ENCODE data around the gene CPEB4. TPM values are rescaled to one million over a fixed set of nuclear protein-coding genes. Genes with fewer than 3 reads are reported as not detected.

The CPEB4 gene
- total and polyA plus RNA-seq, 9 of the 15 experiments (the other 6 are each of a cell fraction or from before 2014, with no cell fraction given): 7.4 to 21.3 (median 12.4) TPM

- CTCF ChIA-PET (ENCODE audit: low intra/inter-chr PET ratio): no interaction called here
- H3K36me3 ChIP-seq (ENCODE audit: control insufficient read depth, insufficient read depth, low read length): no peaks in the 10 kb centered on the region
- no peak overlapping the region for H3K9ac ChIP-seq (ENCODE audit: insufficient read depth in 1 of 2, low read depth in 2 of 2, low read length in 2 of 2)
- in situ Hi-C loops (cut with MboI) (no loop called here), intact Hi-C loops (cut with micrococcal nuclease) (no loop called here)
- H3K4me3 ChIP-seq: no peak overlapping the region
- no peaks in the 10 kb centered on the region for H3K79me2 ChIP-seq (ENCODE audit: control insufficient read depth, insufficient read depth, low read length)
- 49% methylated on average over 6 of the region's 6 CpGs for WGBS (ENCODE audit: insufficient coverage, low coverage, missing lambda C conversion rate)
- H3K27me3 ChIP-seq (ENCODE audit: control insufficient read depth in 2 of 2, insufficient read depth in 2 of 2, low read length in 2 of 2): no peaks in the 10 kb centered on the region
- H3K27ac ChIP-seq (ENCODE audit: extremely low read depth, low read depth, low read length): peak overlapping the region; percentile 26; the same call in 1 of the 3 replicates
- peaks cover 28 to 32% of the 10 kb centered on the region in 2 experiments for H3K4me1 ChIP-seq (replicated peaks in 1 of 2; ENCODE audit: control insufficient read depth in 2 of 2, insufficient read depth in 2 of 2, low read length in 2 of 2)
- peak overlapping the region; percentile 17 for H2AFZ ChIP-seq (ENCODE audit: low read depth, low read length)
- peak overlapping the region; percentile 37; the same call in 1 of the 2 replicates for H3K4me2 ChIP-seq (ENCODE audit: insufficient read depth, low read length)
- ATAC-seq (no peak; the same call in 2 of the 3 replicates), DNase-seq (ENCODE audit: extremely low read depth in 1 of 4, low spot score in 3 of 4) (no peak), FAIRE-seq (no peak)
- no peaks in the 10 kb centered on the region; the same call in 1 of the 2 replicates for H3K9me3 ChIP-seq (replicated peaks; ENCODE audit: control insufficient read depth, insufficient read depth, low read depth, low read length)
- no TSS peak for BruUV-seq (replicated peaks)
- H4K20me1 ChIP-seq (replicated peaks; ENCODE audit: control insufficient read depth, insufficient read depth, low read length): no peaks in the 10 kb centered on the region
- no peaks in the 10 kb centered on the region for H3K9me1 ChIP-seq (ENCODE audit: control insufficient read depth, insufficient read depth, low read length)
- POLR2A ChIA-PET: interaction anchor here (1.3 to 2.3 kb wide), 4 partner anchors 9 to 20 kb away, joined by 4 to 20 read pairs (median 8); no protein-coding TSS in a partner anchor
- no peak for TF ChIP-seq NR2F6 (CRISPR knock-in tag; IDR thresholded peaks at IDR 0.05)
- TF ChIP-seq, protein P1, sequence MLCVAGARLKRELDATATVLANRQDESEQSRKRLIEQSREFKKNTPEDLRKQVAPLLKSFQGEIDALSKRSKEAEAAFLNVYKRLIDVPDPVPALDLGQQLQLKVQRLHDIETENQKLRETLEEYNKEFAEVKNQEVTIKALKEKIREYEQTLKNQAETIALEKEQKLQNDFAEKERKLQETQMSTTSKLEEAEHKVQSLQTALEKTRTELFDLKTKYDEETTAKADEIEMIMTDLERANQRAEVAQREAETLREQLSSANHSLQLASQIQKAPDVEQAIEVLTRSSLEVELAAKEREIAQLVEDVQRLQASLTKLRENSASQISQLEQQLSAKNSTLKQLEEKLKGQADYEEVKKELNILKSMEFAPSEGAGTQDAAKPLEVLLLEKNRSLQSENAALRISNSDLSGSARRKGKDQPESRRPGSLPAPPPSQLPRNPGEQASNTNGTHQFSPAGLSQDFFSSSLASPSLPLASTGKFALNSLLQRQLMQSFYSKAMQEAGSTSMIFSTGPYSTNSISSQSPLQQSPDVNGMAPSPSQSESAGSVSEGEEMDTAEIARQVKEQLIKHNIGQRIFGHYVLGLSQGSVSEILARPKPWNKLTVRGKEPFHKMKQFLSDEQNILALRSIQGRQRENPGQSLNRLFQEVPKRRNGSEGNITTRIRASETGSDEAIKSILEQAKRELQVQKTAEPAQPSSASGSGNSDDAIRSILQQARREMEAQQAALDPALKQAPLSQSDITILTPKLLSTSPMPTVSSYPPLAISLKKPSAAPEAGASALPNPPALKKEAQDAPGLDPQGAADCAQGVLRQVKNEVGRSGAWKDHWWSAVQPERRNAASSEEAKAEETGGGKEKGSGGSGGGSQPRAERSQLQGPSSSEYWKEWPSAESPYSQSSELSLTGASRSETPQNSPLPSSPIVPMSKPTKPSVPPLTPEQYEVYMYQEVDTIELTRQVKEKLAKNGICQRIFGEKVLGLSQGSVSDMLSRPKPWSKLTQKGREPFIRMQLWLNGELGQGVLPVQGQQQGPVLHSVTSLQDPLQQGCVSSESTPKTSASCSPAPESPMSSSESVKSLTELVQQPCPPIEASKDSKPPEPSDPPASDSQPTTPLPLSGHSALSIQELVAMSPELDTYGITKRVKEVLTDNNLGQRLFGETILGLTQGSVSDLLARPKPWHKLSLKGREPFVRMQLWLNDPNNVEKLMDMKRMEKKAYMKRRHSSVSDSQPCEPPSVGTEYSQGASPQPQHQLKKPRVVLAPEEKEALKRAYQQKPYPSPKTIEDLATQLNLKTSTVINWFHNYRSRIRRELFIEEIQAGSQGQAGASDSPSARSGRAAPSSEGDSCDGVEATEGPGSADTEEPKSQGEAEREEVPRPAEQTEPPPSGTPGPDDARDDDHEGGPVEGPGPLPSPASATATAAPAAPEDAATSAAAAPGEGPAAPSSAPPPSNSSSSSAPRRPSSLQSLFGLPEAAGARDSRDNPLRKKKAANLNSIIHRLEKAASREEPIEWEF (CRISPR knock-in tag; IDR thresholded peaks at IDR 0.05): no peak
- TF ChIP-seq COPS2 (conservative IDR thresholded peaks at IDR 0.05): no peak
- TF ChIP-seq RCOR1 (IDR thresholded peaks at IDR 0.05; ENCODE audit: borderline replicate concordance in 1 of 2, low read depth in 2 of 2, low read length in 2 of 2): peak in 1 of 2 experiments; percentile 73; a peak in 1 of 4 replicates
- TF ChIP-seq ZNF75A (CRISPR knock-in tag; IDR thresholded peaks at IDR 0.05): no peak
- TF ChIP-seq SRSF1 (IDR thresholded peaks at IDR 0.05; ENCODE audit: low read depth, low read length): no peak
Observed at GRCh38 chr5:173840111-173840983, 47.8 kb upstream of the CPEB4 start.
